Karpas-422 (cell line): ENCODE results near the gene KANSL1. TPM values are rescaled to one million over a fixed set of nuclear protein-coding genes. Genes with fewer than 3 reads are reported as not detected.
"Not testable (repeated sequence)": the region's sequence is repeated elsewhere in the genome, so short reads cannot be mapped to it uniquely, and the experiment has no call there.

ENCODE experiments used
- DNase-seq: peaks from one replicate; pipeline ENCODE4 v3.0.0-alpha.2; 2015
- H2AFZ ChIP-seq: fragments of 200-600 bp; sonication (generic); 2 replicates; pipeline ENCODE4 v1.6.1; 2014; ENCODE audit warnings: antibody characterized with exemption, low read length, mixed read lengths
- H3K27ac ChIP-seq: fragments of 200-600 bp; sonication (generic); 2 replicates; pipeline ENCODE4 v1.5.1; 2014; ENCODE audit warnings: mild to moderate bottlenecking, low read length, moderate library complexity
- H3K27me3 ChIP-seq: fragments of 200-600 bp; sonication (generic); 2 replicates; pipeline ENCODE4 v1.6.1; 2014; ENCODE audit warnings: low read length, mixed read lengths
- H3K36me3 ChIP-seq: fragments of 200-600 bp; sonication (generic); 2 replicates; pipeline ENCODE4 v1.6.1; 2014; ENCODE audit warnings: low read length, mixed read lengths; ENCODE audit not compliant: insufficient read depth
- H3K4me1 ChIP-seq: fragments of 200-600 bp; sonication (generic); 2 replicates; pipeline ENCODE4 v1.6.1; 2014; ENCODE audit warnings: mild to moderate bottlenecking, low read length, mixed read lengths
- H3K4me2 ChIP-seq: fragments of 200-600 bp; sonication (generic); 2 replicates; pipeline ENCODE4 v1.6.1; 2014; ENCODE audit warnings: low read length, low read depth, mild to moderate bottlenecking; ENCODE audit not compliant: poor library complexity, severe bottlenecking
- H3K4me3 ChIP-seq: fragments of 200-600 bp; sonication (generic); 2 replicates; pipeline ENCODE4 v1.5.1; 2014; ENCODE audit warnings: mild to moderate bottlenecking, antibody characterized with exemption, low read length, mixed read lengths
- H3K79me2 ChIP-seq: fragments of 200-600 bp; sonication (generic); 2 replicates; pipeline ENCODE4 v1.6.1; 2014; ENCODE audit warnings: mild to moderate bottlenecking, low read length, mixed read lengths
- H3K9ac ChIP-seq: fragments of 200-600 bp; sonication (generic); 2 replicates; pipeline ENCODE4 v1.6.0; 2014; ENCODE audit warnings: low read length
- H3K9me2 ChIP-seq: fragments of 200-600 bp; sonication (generic), shearing (Covaris generic); replicated peaks from 2 replicates; pipeline ENCODE4 v1.6.0; 2014; ENCODE audit warnings: mild to moderate bottlenecking, low read length, moderate library complexity; ENCODE audit not compliant: insufficient read depth
- H3K9me3 ChIP-seq: fragments of 300-700, 200-600 bp; sonication (generic); 2 replicates; pipeline ENCODE4 v1.6.1; 2014; ENCODE audit warnings: low read length, mixed read lengths
- H4K20me1 ChIP-seq: fragments of 200-600 bp; sonication (generic); 2 replicates; pipeline ENCODE4 v1.6.1; 2014; ENCODE audit warnings: mild to moderate bottlenecking, antibody characterized with exemption, low read length, low read depth; ENCODE audit not compliant: insufficient read depth
- total RNA-seq: library from RNA; depleted of rRNA; stranded (reverse); fragments of >200 nt; shearing (Covaris generic); gene quantifications from 2 replicates; pipeline ENCODE4 v1.2.3, GENCODE V29; 2014; ENCODE audit warnings: low replicate concordance

The KANSL1 gene
- total RNA-seq, 1 experiment from 2014 or later: 127 TPM

- no peaks in the 10 kb centered on the region for H3K9me3 ChIP-seq
- H2AFZ ChIP-seq: no peak overlapping the region
- H3K4me2 ChIP-seq: peak overlapping the region; percentile 72
- peak overlapping the region; percentile 58 for H3K4me3 ChIP-seq
- H3K9me2 ChIP-seq: no peaks in the 10 kb centered on the region
- H3K27ac ChIP-seq: peak overlapping the region; percentile 95
- H3K9ac ChIP-seq: peak overlapping the region; percentile 70
- peak; percentile 90 for DNase-seq
- H3K79me2 ChIP-seq: no peaks in the 10 kb centered on the region
- peaks cover 21% of the 10 kb centered on the region for H3K36me3 ChIP-seq
- no peaks in the 10 kb centered on the region for H4K20me1 ChIP-seq
- H3K27me3 ChIP-seq: no peaks in the 10 kb centered on the region
- peaks cover 63% of the 10 kb centered on the region for H3K4me1 ChIP-seq
Measured at GRCh38 chr17:46026166-46027047, 166.8 kb downstream of the KANSL1 start.

GRCh38 chr17:46025510-46026165 lies 167.6 kb downstream of the KANSL1 start:
- H3K9ac ChIP-seq: peak overlapping the region; percentile 70
- no peaks in the 10 kb centered on the region for H3K79me2 ChIP-seq
- H3K9me2 ChIP-seq: no peaks in the 10 kb centered on the region
- peak overlapping the region; percentile 95 for H3K27ac ChIP-seq
- H3K9me3 ChIP-seq: no peaks in the 10 kb centered on the region
- peak overlapping the region; percentile 58; the same call in 1 of the 2 replicates for H3K4me3 ChIP-seq
- peaks cover 55% of the 10 kb centered on the region for H3K4me1 ChIP-seq
- no peak overlapping the region for H2AFZ ChIP-seq
- no peaks in the 10 kb centered on the region for H3K27me3 ChIP-seq
- DNase-seq: no peak
- no peaks in the 10 kb centered on the region for H4K20me1 ChIP-seq
- peak overlapping the region; percentile 72 for H3K4me2 ChIP-seq
- peaks cover 21% of the 10 kb centered on the region for H3K36me3 ChIP-seq

- H2AFZ ChIP-seq: no peak overlapping the region
- no peak overlapping the region; the same call in 1 of the 2 replicates for H3K9ac ChIP-seq
- H3K36me3 ChIP-seq: peaks cover 15% of the 10 kb centered on the region
- H3K9me2 ChIP-seq: no peaks in the 10 kb centered on the region
- no peak overlapping the region for H3K4me2 ChIP-seq
- no peaks in the 10 kb centered on the region for H4K20me1 ChIP-seq
- peak overlapping the region; percentile 95 for H3K27ac ChIP-seq
- DNase-seq: no peak
- peaks cover 49% of the 10 kb centered on the region for H3K4me1 ChIP-seq
- no peak overlapping the region for H3K4me3 ChIP-seq
- H3K27me3 ChIP-seq: no peaks in the 10 kb centered on the region
- no peaks in the 10 kb centered on the region for H3K79me2 ChIP-seq
- no peaks in the 10 kb centered on the region for H3K9me3 ChIP-seq
Measured at GRCh38 chr17:46025060-46025459, 168.2 kb downstream of the KANSL1 start.

- no peaks in the 10 kb centered on the region for H3K79me2 ChIP-seq
- H3K4me3 ChIP-seq: no peak overlapping the region
- DNase-seq: no peak
- H2AFZ ChIP-seq: no peak overlapping the region
- peaks cover 45% of the 10 kb centered on the region for H3K4me1 ChIP-seq
- no peaks in the 10 kb centered on the region for H4K20me1 ChIP-seq
- H3K27ac ChIP-seq: no peak overlapping the region
- H3K4me2 ChIP-seq: no peak overlapping the region
- H3K9ac ChIP-seq: no peak overlapping the region
- no peaks in the 10 kb centered on the region for H3K9me3 ChIP-seq
- no peaks in the 10 kb centered on the region for H3K27me3 ChIP-seq
- peaks cover 15% of the 10 kb centered on the region for H3K36me3 ChIP-seq
- H3K9me2 ChIP-seq: no peaks in the 10 kb centered on the region
Measured at GRCh38 chr17:46024590-46024989, 168.6 kb downstream of the KANSL1 start.

- H3K27me3 ChIP-seq: no peaks in the 10 kb centered on the region
- H3K9me2 ChIP-seq: no peaks in the 10 kb centered on the region
- H4K20me1 ChIP-seq: no peaks in the 10 kb centered on the region
- no peaks in the 10 kb centered on the region for H3K9me3 ChIP-seq
- no peak overlapping the region for H3K9ac ChIP-seq
- no peak overlapping the region for H3K4me3 ChIP-seq
- peaks cover 38% of the 10 kb centered on the region for H3K4me1 ChIP-seq
- DNase-seq: no peak
- H3K27ac ChIP-seq: no peak overlapping the region
- no peak overlapping the region for H2AFZ ChIP-seq
- H3K4me2 ChIP-seq: no peak overlapping the region
- H3K79me2 ChIP-seq: no peaks in the 10 kb centered on the region
- peaks cover 15% of the 10 kb centered on the region for H3K36me3 ChIP-seq
Measured at GRCh38 chr17:46023783-46024388, 169.3 kb downstream of the KANSL1 start.

- not testable (repeated sequence) for H3K9me2 ChIP-seq, H4K20me1 ChIP-seq, DNase-seq, H3K27ac ChIP-seq, H3K9ac ChIP-seq, H3K79me2 ChIP-seq, H3K4me2 ChIP-seq, H3K9me3 ChIP-seq, H3K27me3 ChIP-seq, H3K4me3 ChIP-seq, H2AFZ ChIP-seq
- peaks cover 18% of the 10 kb centered on the region for H3K36me3 ChIP-seq
- peaks cover 33% of the 10 kb centered on the region for H3K4me1 ChIP-seq
Measured at GRCh38 chr17:46023366-46023765, 169.9 kb downstream of the KANSL1 start.

GRCh38 chr17:46020998-46021397 lies 172.2 kb downstream of the KANSL1 start:
- Histone ChIP-seq H3K79me2 (no peaks in the 10 kb centered on the region), H3K9ac (no peak overlapping the region), H3K9me2 (no peaks in the 10 kb centered on the region), H3K9me3 (no peaks in the 10 kb centered on the region), H3K4me1 (peaks cover 9% of the 10 kb centered on the region), H2AFZ (no peak overlapping the region), H3K4me3 (no peak overlapping the region), H3K27ac (no peak overlapping the region), H3K4me2 (no peak overlapping the region), H4K20me1 (no peaks in the 10 kb centered on the region), H3K36me3 (peaks cover 18% of the 10 kb centered on the region), H3K27me3 (no peaks in the 10 kb centered on the region)
- no peak for DNase-seq
